K562 (cell line): ENCODE results near the gene MAP7D1. TPM values are rescaled to one million over a fixed set of nuclear protein-coding genes. Genes with fewer than 3 reads are reported as not detected.
A peak's percentile ranks its signal among the peaks of the same experiment; 100 is the strongest.

Experiments
- ATAC-seq: fragments of 200-7000 bp; cut with Tn5 transposase; 3 replicates; pipeline ENCODE4 v1.9.1; 2020; ENCODE audit warnings: moderate library complexity
- BruUV-seq: library from RNA; stranded (reverse); fragments of 400-500 nt; replicated peaks from 2 replicates; lab custom pipeline; 2021; lab: Mats Ljungman, UMichigan
- CTCF ChIA-PET: fragments of 300-600 bp; formaldehyde crosslinking; extraction: SDS; loops from one replicate; lab custom pipeline; 2021; ENCODE audit warnings: low intra/inter-chr PET ratio; lab: Yijun Ruan, JAX
- POLR2A ChIA-PET: fragments of 300-600, 350-650 bp; sonication (Branson Sonifier 250); formaldehyde crosslinking; extraction: SDS; loops from one replicate; lab custom pipeline; 2021; ENCODE audit warnings: antibody characterized with exemption, inconsistent platforms; lab: Yijun Ruan, JAX
- DNase-seq, 4 experiments: peaks; one replicate each; pipeline versions ENCODE4 v3.0.0 to v3.0.0-alpha.2; 2011 to 2018; ENCODE audit warnings: low spot score in 3 of 4, mixed read lengths in 3 of 4; ENCODE audit errors: extremely low read depth in 1 of 4
- FAIRE-seq: peaks from 2 replicates; lab custom pipeline; 2011; peaks lifted over from hg19 to GRCh38; lab: Jason Lieb, UNC
- H2AFZ ChIP-seq: 2 replicates; pipeline ENCODE4 v1.6.0; 2011; ENCODE audit warnings: low read depth, low read length, control low read depth, inconsistent platforms
- H3K27ac ChIP-seq: fragments of 200-600 bp; 3 replicates; pipeline ENCODE4 v1.8.0; 2011; ENCODE audit warnings: low read depth, mild to moderate bottlenecking, control low read depth, inconsistent platforms, low read length, moderate library complexity, mixed read lengths; ENCODE audit errors: extremely low read depth
- H3K27me3 ChIP-seq, 2 experiments: fragments of 300-600 bp in 1 of 2; 2 replicates in 1 of 2; 3 replicates in 1 of 2; pipeline versions ENCODE4 v1.6.0 to v1.8.0; 2011; ENCODE audit warnings: inconsistent platforms in 2 of 2, low read length in 2 of 2, mild to moderate bottlenecking in 1 of 2, mixed read lengths in 1 of 2, moderate library complexity in 1 of 2; ENCODE audit not compliant: control insufficient read depth in 2 of 2, insufficient read depth in 2 of 2
- H3K36me3 ChIP-seq: fragments of 300-600 bp; 3 replicates; pipeline ENCODE4 v1.8.0; 2011; ENCODE audit warnings: mild to moderate bottlenecking, low read length, inconsistent platforms; ENCODE audit not compliant: control insufficient read depth, insufficient read depth
- H3K4me1 ChIP-seq, 2 experiments: fragments of 200-600 bp in 1 of 2; replicated peaks in 1 of 2; 2 replicates in 1 of 2; 3 replicates in 1 of 2; pipeline versions ENCODE4 v1.5.1 to v1.8.0; 2011; ENCODE audit warnings: inconsistent platforms in 2 of 2, low read length in 2 of 2, mild to moderate bottlenecking in 1 of 2, mixed read lengths in 1 of 2, moderate library complexity in 1 of 2; ENCODE audit not compliant: control insufficient read depth in 2 of 2, insufficient read depth in 2 of 2
- H3K4me2 ChIP-seq: 2 replicates; pipeline ENCODE4 v1.6.1; 2011; ENCODE audit warnings: low read length, control low read depth, inconsistent platforms, mixed read lengths; ENCODE audit not compliant: insufficient read depth
- H3K4me3 ChIP-seq: fragments of 200-600 bp; sonication (generic), shearing (Covaris generic); 2 replicates; pipeline ENCODE4 v1.5.1; 2016; ENCODE audit warnings: control low read depth, inconsistent platforms
- H3K79me2 ChIP-seq: fragments of 200-600 bp; 3 replicates; pipeline ENCODE4 v1.8.0; 2011; ENCODE audit warnings: low read length, inconsistent platforms; ENCODE audit not compliant: control insufficient read depth, insufficient read depth
- H3K9ac ChIP-seq, 2 experiments: 2 replicates each; pipeline versions ENCODE4 v1.6.0 to v1.6.1; 2011; ENCODE audit warnings: low read depth in 2 of 2, low read length in 2 of 2, control low read depth in 1 of 2, inconsistent platforms in 1 of 2, mild to moderate bottlenecking in 1 of 2, mixed read lengths in 1 of 2; ENCODE audit not compliant: insufficient read depth in 1 of 2
- H3K9me1 ChIP-seq: one replicate; pipeline ENCODE4 v1.6.0; 2011; ENCODE audit warnings: inconsistent platforms, mild to moderate bottlenecking, low read length, moderate library complexity; ENCODE audit not compliant: control insufficient read depth, insufficient read depth
- H3K9me3 ChIP-seq: replicated peaks from 2 replicates; pipeline ENCODE4 v1.5.1; 2011; ENCODE audit warnings: low read depth, low read length, inconsistent platforms; ENCODE audit not compliant: control insufficient read depth, insufficient read depth
- H4K20me1 ChIP-seq: replicated peaks from 2 replicates; pipeline ENCODE4 v1.6.1; 2011; ENCODE audit warnings: low read length, inconsistent platforms, mixed read lengths; ENCODE audit not compliant: control insufficient read depth, insufficient read depth
- ARID3B ChIP-seq: fragments of 250-450 bp; sonication (Bioruptor Pico); IDR thresholded peaks from 2 replicates; pipeline ENCODE4 v1.4.0; 2020; ENCODE audit warnings: borderline replicate concordance
- NONO ChIP-seq, 2 experiments: fragments of 200-400 bp in 1 of 2; fragments of 450-650 bp in 1 of 2; formaldehyde crosslinking in 1 of 2; IDR thresholded peaks; 2 replicates each; pipeline ENCODE4 v1.6.1; 2017; ENCODE audit warnings: low read depth in 2 of 2, mild to moderate bottlenecking in 2 of 2, moderate library complexity in 2 of 2, low read length in 1 of 2
- RUNX1 ChIP-seq: sonication (generic); IDR thresholded peaks from 2 replicates; pipeline ENCODE4 v1.6.1; 2016; ENCODE audit warnings: antibody characterized with exemption, low read depth
- SMARCA4 ChIP-seq: fragments of 450-650 bp; IDR thresholded peaks from 2 replicates; pipeline ENCODE4 v1.6.1; 2016
- SOX6 ChIP-seq: fragments of 450-650 bp; IDR thresholded peaks from 2 replicates; pipeline ENCODE4 v1.6.1; 2014; ENCODE audit warnings: mild to moderate bottlenecking
- SRSF3 ChIP-seq: fragments of 200-400 bp; formaldehyde crosslinking; IDR thresholded peaks from 2 replicates; pipeline ENCODE4 v1.6.1; 2016; ENCODE audit warnings: mild to moderate bottlenecking, low read length, moderate library complexity; ENCODE audit not compliant: insufficient read depth
- TGIF2 ChIP-seq: sonication (generic); formaldehyde crosslinking; IDR thresholded peaks from 2 replicates; pipeline ENCODE4 v1.8.1; 2022; ENCODE audit warnings: mild to moderate bottlenecking, missing genetic modification reagents, moderate library complexity
- TRIM28 ChIP-seq: fragments of 450-650 bp; IDR thresholded peaks from 2 replicates; pipeline ENCODE4 v1.6.1; 2017
- YBX1 ChIP-seq: fragments of 450-650 bp; IDR thresholded peaks from 2 replicates; pipeline ENCODE4 v1.7.1; 2016; ENCODE audit warnings: mild to moderate bottlenecking
- ZBTB34 ChIP-seq: fragments of 250-450 bp; sonication (Bioruptor Pico); IDR thresholded peaks from 2 replicates; pipeline ENCODE4 v1.8.0; 2021; ENCODE audit warnings: mild to moderate bottlenecking, moderate library complexity
- ZHX1 ChIP-seq: fragments of 150-350 bp; conservative IDR thresholded peaks from 2 replicates; pipeline ENCODE4 v1.6.1; 2014; ENCODE audit warnings: low read length
- ZNF212 ChIP-seq: fragments of 450-650 bp; formaldehyde crosslinking; IDR thresholded peaks from 2 replicates; pipeline ENCODE4 v1.4.0; 2020; ENCODE audit warnings: mild to moderate bottlenecking
- ZNF518B ChIP-seq: fragments of 250-450 bp; sonication (Bioruptor Pico); IDR thresholded peaks from 2 replicates; pipeline ENCODE4 v1.5.0; 2021; ENCODE audit warnings: mild to moderate bottlenecking, moderate library complexity
- WGBS: fragments of 100-300 bp; shearing (Covaris generic); methylation state at CpG from one replicate; pipeline ENCODE4 v1.1.6; 2016; ENCODE audit warnings: low coverage, mixed read lengths; ENCODE audit not compliant: insufficient coverage; ENCODE audit errors: missing lambda C conversion rate; 5-methylcytosine and 5-hydroxymethylcytosine counted together
- in situ Hi-C: fragments of 300-500 bp; cut with MboI; formaldehyde crosslinking; loops from 4 replicates; pipeline ENCODE4 v1.15.0; 2018; ENCODE audit warnings: inconsistent platforms, mixed read lengths
- intact Hi-C: fragments of 100-400 bp; cut with micrococcal nuclease; formaldehyde crosslinking; loops from 2 replicates; pipeline ENCODE4 v1.14.2; 2022
- polyA plus RNA-seq, 8 experiments: library from polyadenylated mRNA; depleted of rRNA in 4 of 8; stranded (reverse) in 5 of 8; unstranded in 3 of 8; fragments of >200 nt; fragmentation: Nextera tagmentation in 2 of 8; fragmentation: Illumina TruSeq in 1 of 8; extraction: Ambion mirVana in 2 of 8; extraction: Trizol in 1 of 8; gene quantifications; 2 replicates each; pipeline versions ENCODE4 v1.2.1 to v1.2.3, GENCODE V29; 2011 to 2014; ENCODE audit warnings: inconsistent platforms in 1 of 8, missing spikeins in 1 of 8
- total RNA-seq, 7 experiments: library from RNA; depleted of rRNA in 6 of 7; stranded (reverse); fragments of >200 nt in 6 of 7; fragmentation: Illumina TruSeq in 2 of 7; extraction: Trizol in 2 of 7; gene quantifications; 2 replicates each; pipeline versions ENCODE4 v1.2.1 to v1.2.3, GENCODE V29; 2011 to 2021; ENCODE audit warnings: low replicate concordance in 1 of 7

The MAP7D1 gene
- total and polyA plus RNA-seq, 9 of the 15 experiments (the other 6 are each of a cell fraction or from before 2014, with no cell fraction given) = 3.6 to 108 (median 34.5) TPM

GRCh38 chr1:36116901-36117300, 39.1 kb upstream of the MAP7D1 start:
- no peak overlapping the region for H2AFZ ChIP-seq
- no peaks in the 10 kb centered on the region; the same call in none of the 2 replicates for H4K20me1 ChIP-seq
- H3K27me3 ChIP-seq = no peaks in the 10 kb centered on the region
- POLR2A ChIA-PET = interaction anchor here (0.5 to 3.7 kb wide), 6 partner anchors 11 to 1418 kb away, joined by 3 to 19 read pairs (median 4); partner anchors contain the start of gene THRAP3
- H3K9ac ChIP-seq = peak overlapping the region in 1 of 2 experiments; percentile 64; a peak in 1 of 4 replicates
- no peaks in the 10 kb centered on the region for H3K9me1 ChIP-seq
- FAIRE-seq (no peak), ATAC-seq (no peak), DNase-seq (no peak)
- in situ Hi-C loops = no loop called here
- CTCF ChIA-PET = no interaction called here
- H3K4me2 ChIP-seq = no peak overlapping the region
- H3K4me1 ChIP-seq = peaks cover 0 to 24% of the 10 kb centered on the region in 2 experiments; a peak in 3 of 5 replicates
- no peaks in the 10 kb centered on the region for H3K9me3 ChIP-seq
- H3K36me3 ChIP-seq = no peaks in the 10 kb centered on the region
- H3K4me3 ChIP-seq = no peak overlapping the region
- intact Hi-C loops = no loop called here
- WGBS = 21% methylated on average over 5 of the region's 5 CpGs
- no TSS peak for BruUV-seq
- TF ChIP-seq ZNF212 (CRISPR knock-in tag) (no peak), ZNF518B (CRISPR knock-in tag) (no peak), TGIF2 (CRISPR knock-in tag) (no peak), NONO (IDR thresholded peaks at IDR 0.05; ENCODE audit: low read depth in 2 of 2, low read length in 1 of 2) (no peak), SRSF3 (no peak), SOX6 (no peak), RUNX1 (no peak), ZBTB34 (CRISPR knock-in tag) (no peak), TRIM28 (no peak), SMARCA4 (no peak), YBX1 (no peak), ZHX1 (no peak), ARID3B (CRISPR knock-in tag) (no peak)
- no peak overlapping the region for H3K27ac ChIP-seq
- H3K79me2 ChIP-seq = no peaks in the 10 kb centered on the region
